DMS53 (cell line): ENCODE results near the gene CACNB4.
A peak's percentile ranks its signal among the peaks of the same experiment; 100 is the strongest.

ENCODE experiments used
- DNase-seq: peaks from one replicate; lab custom pipeline; 2025; lab: John Stamatoyannopoulos, UW

The CACNB4 gene

GRCh38 chr2:151853070-151853758 lies 245.6 kb downstream of the CACNB4 start:
- peak; percentile 40 for DNase-seq

GRCh38 chr2:151852260-151853069 lies 246.4 kb downstream of the CACNB4 start:
- DNase-seq = no peak

- no peak for DNase-seq
Measured at GRCh38 chr2:151851761-151852160, 247.1 kb downstream of the CACNB4 start.

- peak; percentile 55 for DNase-seq
Measured at GRCh38 chr2:151849413-151850010, 249.3 kb downstream of the CACNB4 start.

- no peak for DNase-seq
Measured at GRCh38 chr2:151845884-151846283, 253.0 kb downstream of the CACNB4 start.

- DNase-seq = no peak
Measured at GRCh38 chr2:151845481-151845880, 253.4 kb downstream of the CACNB4 start.

GRCh38 chr2:151844211-151844896 lies 254.5 kb downstream of the CACNB4 start:
- no peak for DNase-seq

- no peak for DNase-seq
Measured at GRCh38 chr2:151843691-151844061, 255.2 kb downstream of the CACNB4 start.

GRCh38 chr2:151842830-151843690 lies 255.8 kb downstream of the CACNB4 start:
- no peak for DNase-seq

- DNase-seq = no peak
Measured at GRCh38 chr2:151841047-151841424, 257.8 kb downstream of the CACNB4 start.

GRCh38 chr2:151840216-151841046 lies 258.4 kb downstream of the CACNB4 start:
- no peak for DNase-seq

- no peak for DNase-seq
Measured at GRCh38 chr2:151837926-151838325, 260.9 kb downstream of the CACNB4 start.

GRCh38 chr2:151833984-151834383 lies 264.9 kb downstream of the CACNB4 start:
- no peak for DNase-seq

GRCh38 chr2:151830961-151831360 lies 267.9 kb downstream of the CACNB4 start:
- no peak for DNase-seq

GRCh38 chr2:151828890-151829324 lies 269.9 kb downstream of the CACNB4 start:
- DNase-seq = no peak

GRCh38 chr2:151828143-151828889 lies 270.5 kb downstream of the CACNB4 start, which contains the start of gene ARL5A:
Gene ARL5A, minus strand, starts transcription at chr2:151828421. Its CDS starts 245 bp downstream, at chr2:151828176.
- DNase-seq = peak; percentile 88

- DNase-seq = peak; percentile 24
Measured at GRCh38 chr2:151827564-151828142, 271.2 kb downstream of the CACNB4 start.

GRCh38 chr2:151826737-151827157 lies 272.1 kb downstream of the CACNB4 start:
- DNase-seq = peak; percentile 0

- no peak for DNase-seq
Measured at GRCh38 chr2:151824886-151825285, 274.0 kb downstream of the CACNB4 start.
